T follicular helper cell (primary cell): ENCODE results near the gene PPARD.

ENCODE experiments used
- DNase-seq: peaks from one replicate; pipeline ENCODE4 v3.0.0-alpha.2; 2020; ENCODE audit warnings: low read depth

Gene PPARD

GRCh38 chr6:35354361-35355135 is 12.2 kb downstream of the PPARD start:
- DNase-seq: no peak

- DNase-seq: no peak
Measured at GRCh38 chr6:35356391-35356790, 14.0 kb downstream of the PPARD start.

- DNase-seq: no peak
Measured at GRCh38 chr6:35357677-35358076, 15.3 kb downstream of the PPARD start.

DNA sequence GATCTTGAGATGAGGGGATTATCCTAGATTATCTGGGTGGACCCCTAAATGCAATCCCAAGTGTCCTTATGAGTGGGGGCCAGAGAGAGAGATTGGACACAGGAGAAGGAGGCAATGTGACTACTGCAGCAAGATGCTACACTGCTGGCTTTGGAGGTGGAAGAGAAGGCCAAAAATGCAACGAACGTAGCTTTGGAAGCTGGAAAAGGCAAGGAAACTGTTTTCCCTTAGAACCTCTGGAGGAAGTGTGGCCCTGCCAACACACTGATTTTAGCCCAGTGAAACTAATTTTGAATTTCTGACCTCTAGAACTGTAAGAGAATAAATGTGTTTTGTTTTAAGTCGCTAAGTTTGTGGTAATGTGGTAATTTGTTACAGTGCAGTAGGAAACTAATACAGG is 15.7 kb downstream of the PPARD start:
- DNase-seq: no peak

DNA sequence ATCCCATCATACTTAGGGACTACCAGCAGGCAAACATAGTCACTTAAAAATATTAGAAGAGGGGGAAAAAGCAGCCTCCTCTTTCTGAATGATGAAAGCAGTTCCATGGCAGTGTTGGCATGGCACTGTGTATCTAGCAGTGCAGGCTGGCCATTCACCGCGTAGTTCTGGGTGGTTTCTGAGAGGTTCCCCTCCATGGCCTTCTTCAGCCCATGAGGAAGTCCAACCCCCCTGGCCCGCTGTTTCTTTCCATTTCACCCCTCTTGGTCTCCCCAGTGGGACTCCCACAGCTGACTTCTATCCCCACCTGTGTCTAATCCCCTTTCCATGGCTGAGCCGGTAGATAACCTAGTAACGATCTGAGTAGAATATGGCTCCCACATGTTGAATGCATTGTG is 17.0 kb downstream of the PPARD start:
- DNase-seq: no peak

DNA sequence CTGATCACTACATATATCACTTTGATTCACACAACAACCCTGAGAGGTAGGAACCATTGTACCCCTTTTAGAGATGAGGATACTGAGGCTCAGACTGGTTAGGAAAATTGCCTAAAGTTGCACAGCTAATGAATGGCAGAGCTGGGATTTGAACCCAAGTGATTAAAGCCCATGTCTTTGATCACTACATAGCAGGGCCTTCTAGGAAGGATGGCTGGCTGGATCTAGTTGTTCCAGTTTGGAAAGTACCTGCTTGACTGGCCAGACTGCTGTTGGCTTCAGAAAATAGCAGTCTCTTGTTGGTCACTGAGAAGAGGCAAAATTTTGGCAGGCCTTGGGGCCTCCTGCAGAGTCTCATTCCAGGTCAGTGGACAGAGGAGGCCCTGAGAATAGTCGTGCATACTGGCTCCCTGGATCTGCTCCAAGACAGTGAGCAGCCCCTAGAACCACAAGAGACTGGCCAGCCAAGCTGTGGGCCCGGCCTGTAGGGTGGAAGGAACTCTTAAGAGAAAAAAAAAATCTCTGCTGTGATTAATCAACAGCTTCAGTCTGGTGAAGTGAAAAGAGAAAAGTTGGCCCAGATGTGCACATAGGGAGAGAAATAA is 17.5 kb downstream of the PPARD start:
- DNase-seq: no peak

GRCh38 chr6:35360349-35361138 is 18.2 kb downstream of the PPARD start:
- no peak for DNase-seq

- no peak for DNase-seq
Measured at GRCh38 chr6:35362200-35362599, 19.8 kb downstream of the PPARD start.

DNA sequence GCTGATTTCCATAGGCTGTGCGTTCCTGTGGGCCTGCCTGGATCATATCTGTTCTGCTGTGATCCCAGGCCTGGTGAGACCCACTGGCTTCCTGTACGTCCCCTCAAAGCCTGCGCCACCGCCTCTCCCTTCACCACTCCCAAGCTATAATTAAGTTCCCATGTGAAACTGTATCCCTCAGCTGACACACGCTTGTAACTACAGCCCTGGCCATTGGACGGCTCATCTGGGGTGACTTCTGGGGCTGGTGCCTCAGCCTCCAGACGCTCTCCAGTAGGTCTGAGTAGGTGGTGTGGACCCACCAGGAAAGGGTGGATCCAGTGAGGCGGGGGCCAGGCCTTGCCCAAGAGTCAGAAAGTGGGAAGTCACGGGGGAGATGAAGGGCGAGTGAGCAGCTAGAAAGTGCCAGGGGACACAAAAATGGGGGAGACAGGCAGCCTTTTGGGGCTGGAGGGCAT is 21.0 kb downstream of the PPARD start:
- no peak for DNase-seq

DNA sequence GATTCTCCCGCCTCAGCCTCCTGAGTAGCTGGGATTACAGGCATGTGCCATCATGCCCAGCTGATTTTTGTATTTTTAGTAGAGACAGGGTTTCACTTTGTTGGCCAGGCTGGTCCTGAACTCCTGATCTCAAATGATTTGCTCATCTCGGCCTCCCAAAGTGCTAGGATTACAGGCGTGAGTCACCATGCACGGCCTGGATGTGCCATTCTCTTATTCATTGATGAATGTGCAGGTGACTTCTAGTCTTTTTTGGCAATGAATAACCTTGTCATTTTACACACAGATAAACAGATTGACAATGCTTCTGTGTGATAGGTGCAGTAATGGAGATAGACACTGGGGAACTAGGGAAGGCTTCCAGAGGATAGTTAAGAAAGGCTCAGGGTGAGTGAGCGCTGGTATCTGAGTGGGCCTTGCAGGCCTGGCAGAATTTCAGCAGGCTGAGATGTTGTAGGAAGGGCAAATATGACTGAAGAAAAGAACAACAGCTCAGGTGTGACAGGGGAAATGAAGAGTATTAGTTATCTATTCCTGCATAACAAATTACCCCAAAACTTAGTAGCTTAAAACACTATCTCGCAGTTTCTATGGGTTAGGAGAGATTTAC is 23.3 kb downstream of the PPARD start:
- no peak for DNase-seq

DNA sequence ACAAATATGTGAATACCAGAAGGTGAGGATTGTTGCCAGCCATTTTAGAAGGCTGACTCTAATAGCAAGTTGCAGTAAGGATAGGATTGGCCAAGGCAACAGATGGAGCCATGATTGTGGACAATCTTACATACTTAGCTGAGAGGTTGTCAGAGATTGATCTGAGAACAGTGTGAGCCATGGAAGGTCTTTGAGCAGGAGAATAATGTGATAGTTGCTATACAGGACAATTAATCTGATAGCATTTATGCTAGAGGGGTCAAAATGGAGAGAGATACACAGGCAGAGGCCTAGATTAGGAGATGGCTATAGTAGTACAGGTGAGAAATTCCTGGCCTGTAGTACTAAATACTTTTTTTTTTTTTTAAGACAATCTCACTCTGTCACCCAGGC is 23.8 kb downstream of the PPARD start:
- no peak for DNase-seq

- no peak for DNase-seq
Measured at GRCh38 chr6:35367646-35368037, 25.3 kb downstream of the PPARD start.

DNA sequence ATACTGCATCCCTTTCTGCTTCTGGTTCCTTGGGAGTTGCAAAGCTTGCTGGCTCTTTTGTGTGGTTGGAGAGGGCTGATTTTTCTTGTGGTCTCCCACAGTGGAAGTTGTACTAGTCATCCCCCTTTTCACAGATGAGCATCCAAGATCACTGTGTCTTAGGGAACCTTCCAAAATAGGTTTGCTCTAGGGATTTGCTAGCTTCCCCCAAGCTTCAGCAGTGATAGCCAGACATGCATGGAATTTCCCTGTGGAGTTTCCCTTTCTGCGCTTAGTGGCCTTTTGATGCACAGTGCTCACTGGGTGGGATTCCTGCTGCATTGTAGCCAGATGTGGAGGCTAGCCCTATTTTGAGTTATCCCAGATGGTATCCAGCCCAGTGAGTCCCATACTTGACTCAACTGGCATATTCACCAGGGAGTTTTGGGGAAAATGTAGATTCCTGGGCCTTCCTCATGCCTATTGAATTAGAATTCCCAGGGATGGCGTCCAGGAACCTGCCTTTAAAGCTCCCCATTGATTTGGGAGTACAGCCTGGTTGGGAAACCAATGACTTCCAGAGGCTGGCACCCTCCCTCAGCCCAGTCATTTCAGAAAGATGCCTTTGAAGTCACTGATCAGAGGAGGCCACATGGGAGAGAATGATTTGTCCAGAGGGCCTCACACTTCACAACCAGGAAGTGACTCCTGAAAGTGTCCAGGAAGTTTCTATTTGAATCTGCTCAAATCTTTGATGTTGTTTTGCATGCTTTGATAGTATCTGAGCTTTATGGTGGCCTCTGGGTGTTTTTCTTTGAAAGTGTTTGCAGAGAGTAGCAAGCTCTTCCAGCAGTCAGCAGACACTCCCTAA is 25.9 kb downstream of the PPARD start:
- DNase-seq: no peak

- DNase-seq: no peak
Measured at GRCh38 chr6:35370124-35370741, 27.9 kb downstream of the PPARD start.

- no peak for DNase-seq
Measured at GRCh38 chr6:35370785-35371493, 28.6 kb downstream of the PPARD start.

DNA sequence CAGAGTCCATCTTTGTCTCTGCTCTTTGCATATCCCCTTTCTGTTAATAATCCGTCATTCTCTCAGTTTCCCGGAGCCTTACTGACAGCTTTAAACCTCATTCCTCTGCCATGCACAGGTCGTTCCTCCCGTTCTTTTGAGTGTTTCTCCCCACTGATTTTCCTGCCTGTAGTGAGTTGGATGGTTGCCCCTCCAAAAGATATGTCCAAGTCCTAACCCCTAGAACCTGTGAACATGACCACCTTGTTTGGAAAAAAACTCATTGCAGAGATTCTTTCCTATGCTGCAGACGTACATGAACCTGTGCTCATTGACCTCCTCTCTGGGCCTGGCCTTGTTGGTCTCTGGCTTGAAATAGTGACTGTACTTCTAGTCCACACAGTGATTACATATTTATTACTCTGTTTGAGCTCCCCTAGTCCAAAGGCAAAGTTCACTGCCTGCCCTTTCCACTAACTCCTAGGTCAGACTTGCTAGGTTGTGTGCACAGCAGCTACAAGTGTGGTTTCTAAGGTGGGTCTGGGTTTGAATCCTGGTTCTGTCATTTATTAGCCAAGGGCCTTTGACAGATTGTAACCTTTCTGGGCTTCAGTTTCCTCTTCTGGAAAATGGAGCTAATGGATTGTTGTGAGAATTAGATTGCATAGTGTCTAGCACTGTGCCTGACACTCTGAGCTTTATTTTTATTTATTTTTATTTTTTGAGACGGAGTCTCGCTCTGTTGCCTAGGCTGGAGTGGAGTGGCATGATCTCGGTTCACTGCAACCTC is 29.3 kb downstream of the PPARD start:
- DNase-seq: no peak

GRCh38 chr6:35372633-35373032 is 30.3 kb downstream of the PPARD start:
- DNase-seq: no peak

GRCh38 chr6:35376281-35376680 is 33.9 kb downstream of the PPARD start:
- DNase-seq: no peak

- no peak for DNase-seq
Measured at GRCh38 chr6:35377002-35377401, 34.6 kb downstream of the PPARD start.

GRCh38 chr6:35378261-35378660 is 35.9 kb downstream of the PPARD start:
- no peak for DNase-seq
